ENCODE measurements around the gene CAMKMT. TPM values are rescaled to one million over a fixed set of nuclear protein-coding genes. Genes with fewer than 3 reads are reported as not detected.

The CAMKMT gene
- total RNA-seq, 4 donors from 2014 or later, result 4.5 to 57.9 (median 15.4) TPM

DNA sequence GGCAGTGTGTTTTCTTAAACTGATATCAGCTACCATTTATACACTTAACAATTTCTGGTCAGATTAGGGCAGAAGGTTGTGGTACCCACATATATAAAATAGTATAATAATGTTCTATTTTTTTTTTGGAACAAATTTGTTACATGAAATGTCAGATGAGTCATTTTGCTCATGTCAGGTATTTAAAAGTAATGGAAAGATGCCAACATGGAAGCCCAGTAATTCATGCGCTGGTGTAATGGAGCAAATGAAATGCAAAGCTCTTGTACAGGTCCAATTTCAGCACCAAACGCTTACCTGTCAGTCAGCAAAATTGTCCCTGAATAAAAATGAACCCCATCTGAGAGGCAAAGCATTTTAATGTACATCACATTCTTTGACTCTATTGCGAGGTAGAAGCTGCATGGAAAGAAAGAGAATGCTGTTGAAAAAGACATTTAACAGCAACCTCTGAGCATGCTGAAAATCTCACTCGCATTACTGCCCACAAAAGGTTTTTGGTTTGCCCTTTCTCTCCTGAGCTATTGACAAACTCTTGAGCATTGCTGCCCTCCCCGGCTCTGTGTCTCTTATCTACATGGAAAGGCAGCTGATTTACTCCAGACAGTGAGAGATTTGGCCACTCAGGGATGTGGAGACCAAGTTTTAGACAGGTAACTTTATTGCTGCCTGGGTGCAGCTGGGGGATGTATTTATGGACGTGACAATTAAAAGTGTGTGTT is 217.5 kb downstream of the CAMKMT start:
- intact Hi-C loops (cut with DNase I; ENCODE audit: low total_unique reads), result no loop called here
- 84 to 95% methylated on average over 6 of the region's 6 CpGs for WGBS, 2 donors (ENCODE audit: low coverage in 1 of 2)

GRCh38 chr2:44579837-44580230 is 218.1 kb downstream of the CAMKMT start:
- WGBS, 2 donors (ENCODE audit: low coverage in 1 of 2), result 69 to 93% methylated on average over 2 of the region's 2 CpGs
- in situ Hi-C loops (cut with MboI; ENCODE audit: low pct_ligation_motif_present in 1 of 4, low pct_unique_long_range_greater_than_20kb in 1 of 4, low sequenced_read_pairs in 3 of 4) (no loop called here), intact Hi-C loops (cut with DNase I; ENCODE audit: low total_unique reads) (no loop called here)
- H3K9me3 ChIP-seq, result no peaks in the 10 kb centered on the region
- H3K4me3 ChIP-seq, result no peak overlapping the region
- H3K27ac ChIP-seq, result no peak overlapping the region
- no peaks in the 10 kb centered on the region for H3K36me3 ChIP-seq
- H3K4me1 ChIP-seq, result no peaks in the 10 kb centered on the region
- TF ChIP-seq EP300 (IDR thresholded peaks at IDR 0.05; ENCODE audit: low read depth) (no peak), CTCF (IDR thresholded peaks at IDR 0.05) (no peak), POLR2A (IDR thresholded peaks at IDR 0.05) (no peak), POLR2AphosphoS5 (IDR thresholded peaks at IDR 0.05) (no peak)
- H3K27me3 ChIP-seq, result no peaks in the 10 kb centered on the region
- no peak for DNase-seq

More for the DNA sequence above, 217.5 kb downstream of the CAMKMT start:
- Histone ChIP-seq H3K4me1 (no peaks in the 10 kb centered on the region), H3K27ac (no peak overlapping the region), H3K4me3 (no peak overlapping the region), H3K27me3 (no peaks in the 10 kb centered on the region), H3K9me3 (no peaks in the 10 kb centered on the region), H3K36me3 (no peaks in the 10 kb centered on the region)
- TF ChIP-seq EP300 (IDR thresholded peaks at IDR 0.05; ENCODE audit: low read depth), result no peak
- no peak for TF ChIP-seq CTCF (IDR thresholded peaks at IDR 0.05)
- no peak for TF ChIP-seq POLR2A (IDR thresholded peaks at IDR 0.05)
- no peak for TF ChIP-seq POLR2AphosphoS5 (IDR thresholded peaks at IDR 0.05)
- no peak for DNase-seq
- in situ Hi-C loops (cut with MboI; ENCODE audit: low pct_ligation_motif_present in 1 of 4, low pct_unique_long_range_greater_than_20kb in 1 of 4, low sequenced_read_pairs in 3 of 4), result no loop called here

DNA sequence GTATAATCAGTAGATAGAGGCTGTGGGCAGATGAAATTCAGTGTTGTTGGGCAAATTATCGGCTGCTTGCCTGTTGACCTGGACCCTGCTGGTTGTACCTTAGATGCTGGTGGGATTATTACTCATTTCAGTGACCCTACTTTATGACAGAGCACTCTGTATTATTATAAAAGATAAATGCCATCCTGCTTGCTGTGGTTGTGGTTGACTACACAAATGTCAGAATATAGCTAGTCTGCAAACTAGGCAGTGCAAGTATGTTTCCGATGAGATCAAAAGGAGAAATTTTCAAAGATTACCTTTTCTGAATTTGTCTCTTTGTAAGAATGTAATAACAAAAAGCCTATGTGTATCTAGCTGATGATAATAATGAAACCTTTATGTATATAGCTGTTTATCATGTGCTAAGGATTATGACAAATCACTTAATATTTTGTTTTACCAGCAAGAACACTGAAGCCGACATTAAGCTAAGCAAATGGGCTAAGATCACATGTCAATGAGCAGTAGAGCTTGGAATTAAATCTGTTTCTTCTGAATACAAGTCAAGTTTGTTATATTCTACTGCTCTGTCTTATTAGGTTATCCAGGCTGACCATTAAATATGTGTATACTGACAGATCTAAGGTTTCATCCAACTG is 219.2 kb downstream of the CAMKMT start:
- in situ Hi-C loops (cut with MboI; ENCODE audit: low pct_ligation_motif_present in 1 of 4, low pct_unique_long_range_greater_than_20kb in 1 of 4, low sequenced_read_pairs in 3 of 4), result no loop called here
- H3K4me1 ChIP-seq, result no peaks in the 10 kb centered on the region

More for the DNA sequence above, 219.2 kb downstream of the CAMKMT start:
- H3K9me3 ChIP-seq, result no peaks in the 10 kb centered on the region
- H3K27ac ChIP-seq, result no peak overlapping the region
- no peak overlapping the region for H3K4me3 ChIP-seq
- no peaks in the 10 kb centered on the region for H3K27me3 ChIP-seq
- WGBS, 2 donors (ENCODE audit: low coverage in 1 of 2), result 72 to 88% methylated on average over 2 to 3 of the region's 3 CpGs
- H3K36me3 ChIP-seq, result no peaks in the 10 kb centered on the region
- DNase-seq, result no peak
- TF ChIP-seq POLR2AphosphoS5 (IDR thresholded peaks at IDR 0.05) (no peak), POLR2A (IDR thresholded peaks at IDR 0.05) (no peak), EP300 (IDR thresholded peaks at IDR 0.05; ENCODE audit: low read depth) (no peak), CTCF (IDR thresholded peaks at IDR 0.05) (no peak)
- intact Hi-C loops (cut with DNase I; ENCODE audit: low total_unique reads), result no loop called here

All from transverse colon (tissue), 4 donors.